ENCODE results near the gene MEA1.

- no peak for TF ChIP-seq CTCF (conservative IDR thresholded peaks at IDR 0.05; ENCODE audit: low read length)
- no peak for TF ChIP-seq EZH2phosphoT487 (IDR thresholded peaks at IDR 0.05; ENCODE audit: borderline replicate concordance, low read depth, low read length)
Measured at GRCh38 chr6:43005844-43006243, 7.9 kb downstream of the MEA1 start.

Data from OCI-LY7 (cell line).